ENCODE measurements around the gene CCDC188. TPM values are rescaled to one million over a fixed set of nuclear protein-coding genes. Genes with fewer than 3 reads are reported as not detected.

The CCDC188 gene
- total RNA-seq, 1 experiment from 2014 or later, result not detected

GRCh38 chr22:20196094-20196842 is 45.4 kb upstream of the CCDC188 start:
- Histone ChIP-seq H3K4me1 (ENCODE audit: insufficient read depth, low read length) (no peaks in the 10 kb centered on the region; the same call in 1 of the 2 replicates), H2AFZ (ENCODE audit: low read length) (no peak overlapping the region), H3K36me3 (ENCODE audit: low read depth, low read length) (no peaks in the 10 kb centered on the region), H3F3A (ENCODE audit: low read length, unreplicated experiment) (no peaks in the 10 kb centered on the region), H3K79me2 (ENCODE audit: low read length) (no peaks in the 10 kb centered on the region), H3K9me3 (ENCODE audit: low read length) (no peaks in the 10 kb centered on the region), H3K4me2 (ENCODE audit: low read length) (no peak overlapping the region), H3K27ac (ENCODE audit: low read length) (no peak overlapping the region), H3K27me3 (ENCODE audit: low read length) (peaks cover 12% of the 10 kb centered on the region; the same call in 1 of the 2 replicates), H3K9me2 (replicated peaks; ENCODE audit: low read length) (no peaks in the 10 kb centered on the region), H3K9ac (ENCODE audit: low read length) (no peak overlapping the region), H4K20me1 (ENCODE audit: low read length) (no peaks in the 10 kb centered on the region), H3K4me3 (ENCODE audit: low read length) (no peak overlapping the region)
- ATAC-seq (no peak), DNase-seq (no peak)
- intact Hi-C loops (cut with micrococcal nuclease), result no loop called here
- TF ChIP-seq EZH2 (IDR thresholded peaks at IDR 0.05; ENCODE audit: low read length, unreplicated experiment), result no peak
- no peak for TF ChIP-seq CTCF (conservative IDR thresholded peaks at IDR 0.05; ENCODE audit: low read depth, low read length)
- TF ChIP-seq EZH2phosphoT487 (IDR thresholded peaks at IDR 0.05; ENCODE audit: borderline replicate concordance, low read length), result no peak
- no TSS peak for BruUV-seq (replicated peaks)
- ChIA-PET CTCF (no interaction called here), POLR2A (ENCODE audit: unreplicated experiment) (no interaction called here)

- BruUV-seq (replicated peaks), result no TSS peak
- H3K79me2 ChIP-seq (ENCODE audit: low read length), result no peaks in the 10 kb centered on the region
- H2AFZ ChIP-seq (ENCODE audit: low read length), result no peak overlapping the region
- no peaks in the 10 kb centered on the region for H3K36me3 ChIP-seq (ENCODE audit: low read depth, low read length)
- DNase-seq, result no peak
- ChIA-PET CTCF (interaction anchor here (0.6 kb wide), 1 partner anchor 35 kb away, joined by 3 read pairs; no protein-coding TSS in a partner anchor), POLR2A (ENCODE audit: unreplicated experiment) (no interaction called here)
- no peaks in the 10 kb centered on the region; the same call in 1 of the 2 replicates for H3K4me1 ChIP-seq (ENCODE audit: insufficient read depth, low read length)
- H3K9ac ChIP-seq (ENCODE audit: low read length), result no peak overlapping the region
- H4K20me1 ChIP-seq (ENCODE audit: low read length), result no peaks in the 10 kb centered on the region
- H3K27me3 ChIP-seq (ENCODE audit: low read length), result peaks cover 12% of the 10 kb centered on the region; the same call in 1 of the 2 replicates
- no peak for TF ChIP-seq EZH2 (IDR thresholded peaks at IDR 0.05; ENCODE audit: low read length, unreplicated experiment)
- intact Hi-C loops (cut with micrococcal nuclease), result no loop called here
- no peak overlapping the region for H3K4me2 ChIP-seq (ENCODE audit: low read length)
- no peaks in the 10 kb centered on the region for H3K9me2 ChIP-seq (replicated peaks; ENCODE audit: low read length)
- H3K4me3 ChIP-seq (ENCODE audit: low read length), result no peak overlapping the region
- no peaks in the 10 kb centered on the region for H3F3A ChIP-seq (ENCODE audit: low read length, unreplicated experiment)
- H3K27ac ChIP-seq (ENCODE audit: low read length), result no peak overlapping the region
- H3K9me3 ChIP-seq (ENCODE audit: low read length), result no peaks in the 10 kb centered on the region
- ATAC-seq, result no peak
These were observed 44.1 kb upstream of the CCDC188 start for GRCh38 chr22:20194681-20195593.

GRCh38 chr22:20193761-20194494 is 43.1 kb upstream of the CCDC188 start:
- CTCF ChIA-PET, result interaction anchor here (0.6 kb wide), 1 partner anchor 34 kb away, joined by 3 read pairs; no protein-coding TSS in a partner anchor
- BruUV-seq (replicated peaks), result no TSS peak
- POLR2A ChIA-PET (ENCODE audit: unreplicated experiment), result no interaction called here

More at GRCh38 chr22:20193761-20194494, 43.1 kb upstream of the CCDC188 start:
- Histone ChIP-seq H3K9ac (ENCODE audit: low read length) (no peak overlapping the region), H3K27ac (ENCODE audit: low read length) (no peak overlapping the region), H3K36me3 (ENCODE audit: low read depth, low read length) (no peaks in the 10 kb centered on the region), H4K20me1 (ENCODE audit: low read length) (no peaks in the 10 kb centered on the region), H3K9me2 (replicated peaks; ENCODE audit: low read length) (no peaks in the 10 kb centered on the region), H3K4me2 (ENCODE audit: low read length) (no peak overlapping the region), H3K4me1 (ENCODE audit: insufficient read depth, low read length) (no peaks in the 10 kb centered on the region; the same call in 1 of the 2 replicates), H3K27me3 (ENCODE audit: low read length) (0 out of 2 replicates have a peak, but pooled peaks cover 8% of the 10 kb centered on the region), H3F3A (ENCODE audit: low read length, unreplicated experiment) (no peaks in the 10 kb centered on the region), H3K79me2 (ENCODE audit: low read length) (no peaks in the 10 kb centered on the region), H3K9me3 (ENCODE audit: low read length) (no peaks in the 10 kb centered on the region), H3K4me3 (ENCODE audit: low read length) (no peak overlapping the region), H2AFZ (ENCODE audit: low read length) (no peak overlapping the region)
- intact Hi-C loops (cut with micrococcal nuclease), result no loop called here
- no peak for DNase-seq
- no peak for ATAC-seq
- no peak for TF ChIP-seq EZH2 (IDR thresholded peaks at IDR 0.05; ENCODE audit: low read length, unreplicated experiment)
- TF ChIP-seq CTCF (conservative IDR thresholded peaks at IDR 0.05; ENCODE audit: low read depth, low read length), result no peak
- no peak for TF ChIP-seq EZH2phosphoT487 (IDR thresholded peaks at IDR 0.05; ENCODE audit: borderline replicate concordance, low read length)

Data from PC-3 (cell line).